ENCODE results near the gene ANKAR.
"Not testable (repeated sequence)": the region's sequence is repeated elsewhere in the genome, so short reads cannot be mapped to it uniquely, and the experiment has no call there.

The ANKAR gene

DNA sequence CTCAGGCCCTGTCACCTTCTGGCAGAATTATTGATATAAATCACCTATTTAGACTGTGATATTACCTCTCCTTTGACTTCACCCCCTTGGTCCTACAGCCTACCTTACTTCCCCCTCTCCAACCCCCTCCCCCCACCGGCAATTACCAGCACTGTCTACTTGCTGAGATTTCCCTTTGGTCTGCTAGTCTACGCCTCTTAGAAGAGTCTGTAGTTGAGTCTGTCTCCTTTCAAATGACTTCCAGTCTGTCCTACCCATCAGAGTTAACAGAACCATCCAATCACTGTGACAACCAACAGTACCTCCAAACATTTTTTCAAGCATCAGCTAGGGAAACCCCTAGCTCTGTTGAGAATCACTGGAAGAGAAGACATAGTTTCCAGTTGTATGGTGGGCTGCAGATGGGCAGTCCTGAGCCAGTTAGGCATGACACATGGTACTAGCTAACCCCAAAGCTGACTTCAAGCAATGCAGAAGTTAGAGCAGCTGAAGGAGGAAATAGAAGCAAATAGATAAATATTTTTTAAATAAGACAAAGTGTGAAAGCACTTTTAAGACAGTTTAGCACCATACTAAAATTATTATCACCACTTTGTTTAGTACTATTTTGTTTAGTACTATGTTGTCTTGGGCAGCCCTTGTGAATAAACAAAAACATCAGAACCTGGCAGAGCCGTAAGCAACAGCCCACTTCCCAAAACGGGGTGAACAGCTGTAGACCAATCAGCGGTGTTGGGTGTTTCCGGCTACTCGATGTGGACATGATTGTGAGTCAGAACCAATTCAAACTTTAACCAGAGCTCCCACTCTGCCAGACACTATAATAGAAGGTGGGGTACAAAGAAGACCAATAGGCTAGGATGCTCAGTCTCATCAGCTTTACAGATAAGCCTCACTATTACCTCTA is 15.9 kb upstream of the ANKAR start:
- DNase-seq: peak; percentile 53 to 69 (median 65)

DNA sequence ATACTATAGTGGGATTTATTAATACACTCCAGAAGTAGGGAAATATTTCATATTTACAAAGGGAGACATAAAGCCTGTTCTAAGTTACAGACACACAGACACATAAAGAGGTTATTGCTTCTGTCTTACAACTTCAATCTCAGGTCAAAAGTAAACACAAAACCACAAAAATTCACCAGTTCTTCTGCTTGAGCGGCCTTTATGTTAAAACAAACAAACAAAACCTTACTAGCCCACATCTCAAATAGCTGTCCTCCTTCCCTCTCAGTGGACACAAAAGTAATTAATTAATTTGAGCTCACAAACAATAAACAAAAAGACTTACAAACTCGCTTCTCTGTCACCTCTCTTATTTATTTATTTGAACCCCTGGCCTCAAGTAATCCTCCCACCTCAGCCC is 14.7 kb upstream of the ANKAR start:
- no peak for DNase-seq

DNA sequence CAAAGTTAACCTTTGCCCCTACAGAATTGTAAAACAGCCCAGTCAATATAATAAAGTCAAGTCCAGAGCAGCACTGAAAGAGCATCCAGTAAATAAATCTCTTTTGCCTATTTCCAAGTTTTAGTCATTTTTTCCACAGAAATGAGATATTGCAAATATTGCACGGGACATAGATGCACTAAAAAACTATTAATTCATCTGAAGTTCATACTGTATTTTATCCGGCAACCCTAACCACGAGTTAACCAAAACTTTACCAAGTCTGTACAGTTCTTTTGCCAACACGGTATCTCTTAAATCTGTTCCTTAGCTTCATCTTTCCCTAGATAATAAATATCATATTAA is 13.7 kb upstream of the ANKAR start:
- no peak for DNase-seq

DNA sequence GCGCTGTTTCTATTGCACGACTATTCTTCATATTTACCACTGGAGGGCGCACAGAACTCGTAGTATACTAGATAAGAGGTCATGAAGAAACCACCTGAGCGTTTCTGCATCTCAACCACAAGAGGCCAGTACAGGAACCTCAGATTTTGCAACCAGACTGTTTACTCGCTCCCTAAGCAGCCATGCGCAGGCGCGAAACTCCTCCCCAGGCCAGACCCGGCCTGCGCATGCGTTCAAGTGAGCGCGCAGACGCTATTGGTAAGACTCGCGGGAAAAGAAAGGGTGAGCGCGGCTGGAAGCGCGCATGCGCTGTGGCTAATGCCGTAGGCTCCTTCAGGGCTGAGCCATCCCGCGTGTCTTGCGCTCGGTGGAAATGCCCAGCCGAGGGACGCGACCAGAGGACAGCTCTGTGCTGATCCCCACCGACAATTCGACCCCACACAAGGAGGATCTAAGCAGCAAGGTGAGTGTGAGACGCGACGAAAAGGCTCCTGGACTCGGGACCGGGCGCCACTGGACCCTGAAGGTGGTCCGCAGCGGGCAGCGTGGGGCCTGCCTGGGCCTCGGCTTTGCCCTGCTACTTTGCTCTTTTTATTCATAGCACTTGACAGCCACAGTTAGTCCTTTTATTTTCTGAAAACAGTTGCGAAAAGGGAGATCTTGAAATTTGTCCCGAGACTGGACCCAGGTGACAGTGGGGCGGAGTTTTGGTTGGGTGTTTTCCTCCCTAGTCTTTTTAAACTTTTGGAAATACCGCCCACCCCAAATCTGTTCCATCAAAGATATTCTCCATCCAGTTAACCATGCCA is 13.1 kb upstream of the ANKAR start, which contains the start of gene ASNSD1:
Gene ASNSD1 (plus strand): TSS at position 312 of the 809 bp plus-strand sequence. CDS start 4,674 bp downstream, outside the sequence.
- DNase-seq: peak; percentile 100

DNA sequence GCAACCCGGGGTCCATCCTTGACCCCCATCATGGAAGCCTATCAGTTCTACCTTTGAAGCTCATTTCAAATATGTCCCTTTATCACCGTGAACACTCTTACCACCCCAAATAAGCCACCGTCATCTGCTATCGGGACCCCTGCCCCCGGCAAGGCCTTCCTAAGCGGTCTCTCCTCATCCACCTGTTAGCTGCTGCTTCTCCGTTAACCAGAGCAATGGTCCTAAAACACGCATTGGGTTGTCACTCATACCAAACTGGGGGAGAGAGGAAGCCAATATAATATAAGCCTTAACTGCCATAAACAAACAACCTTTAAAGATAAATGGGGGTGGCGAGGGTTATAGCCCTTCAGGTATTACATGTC is 12.5 kb upstream of the ANKAR start:
- no peak for DNase-seq

DNA sequence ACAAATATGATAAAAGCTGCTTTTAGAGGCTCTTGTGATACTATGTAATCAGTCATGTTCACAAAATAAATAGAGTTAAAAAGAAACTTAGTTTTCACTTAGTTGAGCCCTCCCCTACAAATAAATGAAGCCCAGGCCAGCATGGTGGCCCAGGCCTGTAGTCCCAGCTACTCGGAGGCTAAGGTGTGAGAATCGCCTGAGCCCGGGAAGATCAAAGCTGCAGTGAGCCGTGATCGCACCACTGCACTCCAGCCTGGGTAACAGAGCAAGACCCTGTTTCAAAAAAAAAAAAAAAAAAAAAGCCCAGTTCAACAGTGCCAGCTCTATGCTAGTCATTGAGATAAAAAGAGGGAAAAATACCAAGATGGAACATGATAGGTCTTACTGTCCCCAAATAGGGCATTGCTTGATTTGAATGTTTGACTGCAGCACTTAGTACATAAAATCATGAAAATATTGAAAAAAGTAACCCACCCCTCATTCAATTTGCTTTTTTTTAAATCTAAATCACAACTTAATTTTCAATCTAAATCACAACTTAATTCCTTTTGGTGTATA is 11.7 kb upstream of the ANKAR start:
- DNase-seq: no peak

DNA sequence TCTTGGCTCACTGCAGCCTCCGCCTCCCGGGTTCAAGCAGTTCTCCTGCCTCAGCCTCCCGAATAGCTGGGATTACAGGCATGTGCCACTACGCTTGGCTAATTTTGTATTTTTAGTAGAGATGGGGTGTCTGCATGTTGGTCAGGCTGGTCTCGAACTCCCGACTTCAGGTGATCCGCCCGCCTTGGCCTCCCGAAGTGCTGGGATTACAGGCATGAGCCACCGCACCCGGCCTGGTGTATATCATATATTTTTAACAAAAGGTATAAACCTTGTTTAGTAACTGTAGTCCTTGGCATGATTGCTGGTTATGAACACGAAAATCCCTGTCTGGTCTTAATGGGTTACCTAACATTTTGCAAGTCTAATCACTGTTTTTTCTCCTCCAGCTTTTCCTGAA is 11.2 kb upstream of the ANKAR start:
- not testable (repeated sequence) for DNase-seq

DNA sequence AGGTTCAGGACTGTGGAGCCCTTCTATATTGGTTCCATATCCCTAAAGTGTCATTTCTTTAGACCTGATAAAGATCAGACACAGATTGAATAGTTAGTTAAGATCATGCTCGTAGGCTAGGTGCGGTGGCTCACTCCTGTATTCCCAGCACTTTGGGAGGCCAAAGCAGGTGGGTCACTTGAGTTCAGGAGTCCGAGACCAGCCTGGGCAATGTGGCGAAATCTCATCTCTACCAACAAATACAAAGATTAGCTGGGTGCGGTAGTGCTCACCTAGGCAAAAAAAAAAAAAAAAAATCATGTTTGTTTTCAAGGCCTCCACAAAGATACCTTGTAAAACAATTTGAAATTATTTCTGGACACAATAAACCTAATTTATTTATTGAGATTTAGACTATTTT is 4.6 kb upstream of the ANKAR start:
- no peak for DNase-seq

DNA sequence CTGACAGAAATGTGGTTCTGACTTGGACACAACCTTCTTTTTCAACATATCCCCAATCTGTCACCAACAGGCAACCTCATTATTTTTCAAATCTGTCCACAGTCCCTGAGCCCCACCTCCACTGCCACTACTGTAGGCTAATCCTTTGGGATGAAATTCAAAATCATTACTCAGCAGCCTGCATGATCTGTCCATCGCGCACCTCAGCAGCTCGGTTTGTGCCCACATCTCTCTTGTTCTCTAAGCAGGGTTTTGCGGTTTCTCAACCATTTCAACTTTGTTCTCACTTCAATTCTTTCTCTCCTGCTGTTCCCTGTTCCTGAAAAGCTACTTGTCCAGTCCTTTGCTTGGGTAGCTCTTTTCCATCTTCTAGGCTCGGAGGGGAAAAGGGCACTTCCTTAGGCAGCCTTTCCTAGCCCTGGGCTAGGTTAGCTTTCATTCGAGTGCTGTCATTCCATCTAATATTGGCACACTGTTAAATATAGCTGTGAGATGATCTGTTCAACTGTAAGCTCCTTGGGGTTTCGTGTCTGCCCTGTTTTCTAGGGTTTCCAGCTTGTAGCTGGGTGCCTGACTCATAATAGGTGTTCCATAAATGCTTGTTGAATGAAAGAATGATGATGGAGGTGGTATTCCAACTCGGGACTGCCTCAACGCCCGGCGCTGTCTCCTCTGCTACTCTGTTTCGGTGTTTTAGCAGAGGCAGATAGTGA is 653 bp upstream of the ANKAR start:
- peak in 1 of 4 experiments; percentile 4 for DNase-seq

DNA sequence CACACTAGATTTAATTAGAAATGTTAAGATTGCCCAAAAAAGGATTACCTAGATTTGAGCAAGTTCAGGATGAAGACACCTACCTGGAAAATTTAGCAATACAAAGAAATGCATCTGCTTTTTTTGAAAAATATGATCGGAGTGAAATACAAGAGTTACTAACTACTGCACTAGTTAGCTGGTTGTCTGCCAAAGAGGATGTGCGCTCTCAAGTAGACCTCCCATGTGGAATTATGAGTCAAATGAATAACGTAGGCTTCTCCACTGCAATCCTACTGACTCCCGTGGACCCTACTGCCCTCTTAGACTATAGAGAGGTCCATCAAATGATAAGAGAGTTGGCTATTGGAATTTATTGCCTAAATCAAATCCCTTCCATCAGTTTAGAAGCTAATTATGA is 2.0 kb downstream of the ANKAR start:
- no peak for DNase-seq

DNA sequence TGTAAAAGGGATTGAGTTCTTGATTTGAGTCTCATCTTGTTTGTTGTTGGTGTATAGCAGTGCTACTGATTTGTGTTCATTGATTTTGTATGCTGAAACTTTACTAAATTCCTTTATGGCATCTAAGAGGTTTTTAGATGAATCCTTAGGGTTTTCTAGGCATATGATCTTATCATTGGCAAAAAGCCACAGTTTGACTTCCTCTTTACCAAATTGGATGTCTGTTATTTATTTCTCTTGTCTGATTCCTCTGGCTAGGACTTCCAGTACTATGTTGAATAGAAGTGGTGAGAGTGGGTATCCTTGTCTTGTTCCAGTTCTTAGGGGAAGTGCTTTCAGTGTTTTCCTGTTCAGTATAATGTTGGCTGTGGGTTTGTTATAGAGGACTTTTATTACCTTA is 4.8 kb downstream of the ANKAR start:
- DNase-seq: peak in 2 of 4 experiments; percentile 65 to 66

DNA sequence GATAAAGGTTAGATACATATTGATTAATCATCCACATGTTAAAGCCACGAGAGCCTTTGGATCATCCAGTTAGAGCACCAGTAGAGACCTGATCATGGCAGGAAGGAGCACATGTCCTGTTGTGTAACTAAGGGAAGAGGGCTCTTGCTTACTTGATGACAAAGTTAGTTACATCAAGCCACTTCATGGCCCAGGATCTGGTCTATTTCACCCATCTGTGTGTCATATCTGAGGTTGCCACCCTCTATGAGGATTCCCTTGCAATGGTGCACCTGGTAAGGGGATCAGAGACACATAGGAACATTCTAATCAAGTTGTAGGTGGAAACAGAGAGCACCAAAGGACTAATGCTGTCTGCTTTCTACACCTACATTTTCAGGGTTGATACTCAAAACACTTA is 6.7 kb downstream of the ANKAR start:
- no peak for DNase-seq

DNA sequence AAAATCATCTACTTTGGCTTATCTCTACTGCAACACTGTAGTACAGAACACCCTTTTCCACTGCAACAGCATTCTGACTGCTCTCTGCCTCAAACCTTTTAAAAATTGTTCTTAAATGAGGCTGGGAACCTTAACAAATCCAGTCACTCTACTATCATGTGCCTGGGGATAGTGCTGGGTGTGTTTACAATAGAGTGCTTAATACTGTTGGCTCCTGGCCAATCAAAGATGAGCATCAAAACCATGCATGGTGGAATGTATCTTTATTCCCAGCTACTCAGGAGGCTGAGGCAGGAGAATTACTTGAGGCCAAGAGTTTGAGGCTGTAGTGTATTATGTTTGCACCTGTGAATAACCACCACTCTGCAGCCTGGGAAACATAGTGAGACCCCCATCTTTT is 7.4 kb downstream of the ANKAR start:
- no peak for DNase-seq

DNA sequence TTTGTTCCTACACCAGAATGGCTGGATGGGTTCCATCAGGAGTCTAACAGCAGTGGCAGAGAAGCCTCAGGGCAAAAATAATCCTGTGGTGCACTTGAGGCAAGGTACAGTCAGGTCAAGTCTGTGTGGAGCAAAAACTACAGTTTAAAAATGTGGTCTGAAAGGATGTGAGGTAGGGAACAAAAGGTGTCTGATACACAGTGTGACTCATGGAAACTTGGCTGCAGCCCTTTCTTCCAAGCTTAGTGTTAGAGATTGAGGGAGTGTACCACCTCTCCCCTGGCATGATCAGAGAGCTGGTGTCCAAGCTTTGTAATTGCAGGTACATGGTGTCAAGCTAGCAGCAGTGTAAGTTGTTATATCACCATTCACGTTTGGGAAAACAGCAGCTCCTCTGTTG is 8.9 kb downstream of the ANKAR start:
- no peak for DNase-seq

DNA sequence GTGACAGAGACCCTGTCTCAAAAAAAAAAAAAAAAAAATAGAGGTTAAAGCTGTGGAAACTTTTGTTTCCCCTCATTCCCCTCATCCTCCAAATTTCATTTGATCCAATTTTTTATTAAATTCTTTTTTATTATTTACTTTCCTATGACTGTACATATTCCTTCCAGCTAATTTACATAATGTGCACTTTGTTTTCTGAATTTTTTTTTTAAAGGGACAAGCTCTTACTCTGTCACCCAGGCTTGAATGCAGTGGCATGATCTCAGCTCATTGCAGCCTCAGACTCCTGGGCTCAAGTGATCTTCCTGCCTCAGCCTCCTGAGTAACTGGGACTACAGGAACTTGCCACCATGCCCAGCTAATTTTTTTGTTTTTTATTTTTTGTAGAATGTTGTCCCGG is 10.3 kb downstream of the ANKAR start:
- no peak for DNase-seq

DNA sequence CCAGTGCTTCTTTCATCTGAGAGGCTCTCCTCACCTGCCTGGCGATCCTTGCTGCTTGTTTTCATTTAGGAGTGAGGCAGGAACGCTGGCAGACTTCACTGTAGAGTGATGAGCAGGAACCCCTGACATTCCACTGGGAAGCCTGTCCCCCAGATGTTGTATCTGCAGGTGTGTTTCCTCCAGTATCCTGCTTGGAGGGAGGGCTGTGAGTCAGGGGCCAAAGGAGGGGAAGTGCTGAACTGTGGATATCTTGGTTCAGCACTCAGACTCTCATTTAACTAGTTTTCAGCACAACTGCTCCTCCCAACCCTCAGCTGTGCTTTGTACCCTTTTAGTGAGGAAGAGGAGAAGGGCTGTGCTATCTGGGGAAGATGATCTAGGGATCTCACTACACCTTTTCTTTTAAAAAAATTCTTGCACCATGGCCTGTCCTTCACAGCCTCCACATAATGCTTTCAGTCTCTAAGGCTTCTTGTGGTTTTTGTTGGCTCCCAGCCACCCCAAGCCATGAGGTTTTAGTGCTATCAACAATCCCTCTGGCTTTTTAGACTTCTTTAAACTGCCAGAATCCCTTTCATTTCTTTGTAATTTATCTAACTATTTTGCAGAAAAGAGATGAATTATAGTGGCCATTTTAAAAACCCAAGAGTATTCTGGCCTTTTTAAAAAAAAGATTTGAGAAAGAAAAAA is 11.2 kb downstream of the ANKAR start:
- DNase-seq: peak in 2 of 4 experiments; percentile 24 to 28

DNA sequence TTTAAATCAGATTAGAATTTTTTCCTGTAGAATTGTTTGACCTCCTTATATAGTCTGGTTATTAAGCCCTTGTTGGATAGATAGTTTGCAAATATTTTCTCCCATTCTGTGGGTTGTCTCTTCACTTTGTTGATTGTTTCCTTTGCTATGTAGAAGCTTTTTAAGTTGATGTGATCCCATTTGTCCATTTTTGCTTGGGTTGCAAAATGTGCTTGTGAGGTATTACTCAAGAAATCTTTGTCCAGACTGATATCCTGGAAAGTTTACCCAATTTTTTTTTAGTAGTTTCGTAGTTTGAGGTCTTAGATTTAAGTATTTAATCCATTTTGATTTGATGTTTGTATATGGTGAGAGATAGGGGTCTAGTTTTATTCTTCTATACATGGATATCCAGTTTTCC is 13.3 kb downstream of the ANKAR start:
- DNase-seq: not testable (repeated sequence)

DNA sequence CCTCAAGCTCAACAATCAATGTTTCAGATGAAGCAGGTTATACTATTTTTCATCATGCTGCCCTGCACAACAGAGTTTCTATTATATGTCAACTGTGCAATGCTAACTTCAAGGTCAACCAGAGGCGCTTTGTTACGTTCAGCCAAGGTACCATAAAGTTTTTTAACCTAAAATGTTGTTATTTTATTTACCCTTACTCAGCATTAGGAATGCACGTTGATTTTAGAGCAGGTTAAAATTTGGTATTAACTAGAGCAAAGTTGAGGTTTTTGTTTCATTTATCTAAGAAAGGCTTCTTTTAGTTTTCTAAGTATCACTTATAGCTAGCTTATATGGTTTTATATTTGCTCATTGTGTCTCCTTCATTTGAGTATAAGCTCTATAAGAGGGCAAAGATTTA is 21.8 kb downstream of the ANKAR start:
- no peak for DNase-seq

DNA sequence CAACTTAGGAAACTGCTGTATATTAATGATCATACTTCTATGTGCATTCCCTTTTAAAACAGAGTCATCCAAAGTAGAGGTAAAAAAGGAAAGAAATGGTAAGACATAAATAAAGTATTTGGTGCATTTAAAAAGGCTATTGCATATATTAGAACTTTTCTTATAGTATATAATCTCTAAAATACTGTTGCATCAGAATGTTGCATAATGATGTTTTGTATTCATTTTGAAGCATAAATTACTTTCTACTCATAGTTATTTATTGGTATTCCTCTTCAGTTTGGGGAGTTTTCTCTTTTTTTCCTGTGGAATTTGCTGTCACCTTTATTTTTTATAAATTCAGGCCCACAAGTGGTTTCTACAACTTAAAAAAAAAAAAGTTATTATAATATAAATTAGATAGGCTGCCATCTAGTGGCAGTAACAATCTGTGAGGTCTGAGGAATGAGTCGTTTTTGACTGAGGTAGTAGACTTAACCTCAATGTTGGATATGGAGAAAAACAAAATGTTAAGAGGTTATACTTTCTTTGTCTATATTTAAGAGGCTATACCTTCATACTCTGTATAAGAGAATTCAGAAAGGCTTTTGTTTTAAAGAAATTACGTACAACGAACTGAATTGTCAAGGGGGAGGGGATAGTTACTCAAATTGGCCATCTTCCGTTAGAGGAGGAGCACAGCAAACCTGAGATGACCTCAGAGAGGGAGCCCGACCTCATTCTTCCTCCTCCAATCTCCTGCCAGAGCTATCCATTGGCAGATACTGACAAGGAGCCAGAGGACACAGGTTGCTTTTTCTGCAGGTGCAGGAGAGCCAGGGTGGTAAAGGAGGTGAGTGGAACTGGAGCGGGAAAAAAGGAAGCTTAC is 23.8 kb downstream of the ANKAR start:
- DNase-seq: peak; percentile 52 to 82 (median 76)

DNA sequence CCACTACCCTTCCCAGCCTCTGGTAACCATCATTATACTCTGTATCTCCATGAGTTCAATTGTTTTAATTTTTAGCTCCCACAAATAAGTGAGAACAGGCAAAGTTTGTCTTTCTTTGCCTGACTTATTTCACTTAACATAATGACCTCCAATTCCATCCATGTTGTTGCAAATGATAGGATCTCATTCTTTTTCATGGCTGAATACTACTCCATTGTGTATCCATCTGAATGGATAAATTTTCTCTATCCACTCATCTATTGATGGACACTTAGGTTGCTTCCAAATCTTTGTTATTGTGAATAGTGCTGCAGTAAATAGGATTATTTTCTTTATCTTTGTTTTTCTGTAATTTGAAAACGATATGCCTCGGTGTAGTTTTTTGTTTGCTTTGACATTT is 26.2 kb downstream of the ANKAR start:
- no peak for DNase-seq

DNA sequence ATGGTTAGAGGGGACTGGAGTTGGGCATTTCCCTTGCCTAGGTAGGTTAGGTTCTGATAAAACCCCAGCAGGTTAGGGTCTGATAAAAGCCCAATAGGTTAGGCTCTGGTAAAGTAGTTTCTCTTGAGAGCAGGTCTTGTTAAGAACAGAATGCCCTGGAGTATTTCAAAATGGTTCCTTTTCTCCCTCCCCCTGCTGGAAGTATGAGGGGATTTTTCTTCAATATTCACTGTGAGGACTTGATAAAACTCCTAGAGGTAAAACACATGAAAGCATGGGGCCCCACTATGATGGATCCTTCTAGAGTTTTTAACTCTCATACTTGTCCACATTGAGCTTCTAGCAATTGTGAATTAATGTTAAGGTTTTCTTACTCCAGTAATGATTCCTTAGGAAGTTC is 27.6 kb downstream of the ANKAR start:
- peak in 1 of 4 experiments; percentile 5 for DNase-seq
